ENCODE results near the gene TMOD1. TPM values are rescaled to one million over a fixed set of nuclear protein-coding genes. Genes with fewer than 3 reads are reported as not detected.
A peak's percentile ranks its signal among the peaks of the same experiment; 100 is the strongest.

TMOD1 gene
- total RNA-seq, 4 donors from 2014 or later, result 33.4 to 38.6 (median 37.0) TPM

DNA sequence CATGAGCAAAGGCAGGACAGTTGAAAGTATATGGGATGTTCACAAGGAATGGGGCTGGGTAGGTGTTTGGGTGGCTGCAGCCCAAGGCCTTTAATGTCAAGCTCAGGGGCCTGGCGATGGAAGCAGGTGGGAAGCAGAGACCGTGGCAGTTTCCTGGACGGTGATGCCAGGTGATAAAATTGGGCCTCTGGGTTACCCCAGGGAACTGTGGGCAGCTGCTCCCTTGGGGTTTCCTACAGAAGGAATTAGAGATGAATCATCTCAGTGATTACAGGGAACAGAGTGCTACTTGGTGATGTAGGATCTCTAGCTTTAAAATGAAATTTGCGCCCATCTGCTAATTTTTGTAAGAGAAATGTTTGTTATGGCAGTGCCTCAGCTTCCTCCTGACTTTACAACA is 92.5 kb downstream of the TMOD1 start:
- Histone ChIP-seq H3K27ac (peak overlapping the region in 1 of 3 donors; percentile 49), H3K4me3 (replicated peaks in 1 of 3) (no peak overlapping the region), H3K4me1 (peaks cover 17 to 30% of the 10 kb centered on the region in 2 donors), H3K36me3 (peaks cover 0 to 7% of the 10 kb centered on the region in 2 donors), H3K27me3 (no peaks in the 10 kb centered on the region), H3K9me3 (no peaks in the 10 kb centered on the region)
- intact Hi-C loops (cut with DNase I), result no loop called here
- TF ChIP-seq POLR2A (IDR thresholded peaks at IDR 0.05), result no peak
- TF ChIP-seq, protein P1, sequence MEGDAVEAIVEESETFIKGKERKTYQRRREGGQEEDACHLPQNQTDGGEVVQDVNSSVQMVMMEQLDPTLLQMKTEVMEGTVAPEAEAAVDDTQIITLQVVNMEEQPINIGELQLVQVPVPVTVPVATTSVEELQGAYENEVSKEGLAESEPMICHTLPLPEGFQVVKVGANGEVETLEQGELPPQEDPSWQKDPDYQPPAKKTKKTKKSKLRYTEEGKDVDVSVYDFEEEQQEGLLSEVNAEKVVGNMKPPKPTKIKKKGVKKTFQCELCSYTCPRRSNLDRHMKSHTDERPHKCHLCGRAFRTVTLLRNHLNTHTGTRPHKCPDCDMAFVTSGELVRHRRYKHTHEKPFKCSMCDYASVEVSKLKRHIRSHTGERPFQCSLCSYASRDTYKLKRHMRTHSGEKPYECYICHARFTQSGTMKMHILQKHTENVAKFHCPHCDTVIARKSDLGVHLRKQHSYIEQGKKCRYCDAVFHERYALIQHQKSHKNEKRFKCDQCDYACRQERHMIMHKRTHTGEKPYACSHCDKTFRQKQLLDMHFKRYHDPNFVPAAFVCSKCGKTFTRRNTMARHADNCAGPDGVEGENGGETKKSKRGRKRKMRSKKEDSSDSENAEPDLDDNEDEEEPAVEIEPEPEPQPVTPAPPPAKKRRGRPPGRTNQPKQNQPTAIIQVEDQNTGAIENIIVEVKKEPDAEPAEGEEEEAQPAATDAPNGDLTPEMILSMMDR (IDR thresholded peaks at IDR 0.05), result no peak
- no peak for DNase-seq
- WGBS, 2 donors, result 91 to 92% methylated on average over 4 of the region's 4 CpGs

DNA sequence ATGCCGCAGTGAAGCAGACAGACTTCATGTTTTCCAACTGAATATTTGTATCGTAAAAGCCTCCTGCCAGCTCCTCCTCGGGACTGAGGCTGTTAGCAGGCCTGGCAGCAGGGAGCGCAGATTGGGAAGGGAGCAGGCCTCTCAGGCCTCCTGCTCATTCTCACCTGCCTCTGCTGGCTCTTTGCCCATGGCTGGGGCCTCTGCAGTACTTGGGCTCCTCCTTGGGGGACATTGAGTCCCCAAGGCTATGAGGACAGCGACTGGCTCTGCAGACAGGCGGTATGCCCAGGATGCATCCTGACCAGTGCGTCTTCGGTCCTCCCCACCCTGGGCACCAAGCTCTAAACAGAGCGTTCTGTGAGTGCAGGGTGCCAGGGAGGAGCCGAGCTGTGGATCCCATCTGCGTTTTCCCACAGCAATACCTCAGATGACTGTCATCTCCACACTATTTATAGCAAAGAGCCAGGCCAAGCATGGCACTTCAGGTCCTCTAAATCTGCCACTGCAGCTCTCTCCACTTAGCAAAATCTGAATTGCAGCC is 93.0 kb downstream of the TMOD1 start:
- intact Hi-C loops (cut with DNase I), result no loop called here
- WGBS, 2 donors, result 87 to 92% methylated on average over 9 to 10 of the region's 11 CpGs

DNA sequence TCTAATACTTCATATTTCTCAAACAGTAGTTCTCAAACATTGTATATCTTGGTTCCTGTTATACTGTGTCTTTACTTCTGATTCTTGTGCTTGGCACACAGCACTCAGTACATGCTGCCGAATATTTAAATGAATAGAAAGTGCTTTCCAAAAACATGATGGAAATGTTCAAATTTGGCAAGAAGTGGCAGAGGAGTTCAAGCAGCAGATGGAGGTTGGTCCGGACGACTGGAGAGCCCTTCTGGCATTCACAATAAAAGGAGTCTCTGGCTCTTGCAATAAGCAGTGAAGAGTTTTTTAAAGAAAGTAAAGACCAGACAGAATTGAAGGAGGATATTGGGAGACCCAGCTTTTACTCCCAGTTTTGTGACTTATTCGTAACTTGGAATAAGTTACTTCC is 95.4 kb downstream of the TMOD1 start:
- peak overlapping the region; percentile 66 to 92 (median 91) for H3K27ac ChIP-seq
- H3K4me3 ChIP-seq (replicated peaks in 1 of 3), result no peak overlapping the region
- peaks cover 20 to 31% of the 10 kb centered on the region in 2 donors for H3K4me1 ChIP-seq
- H3K27me3 ChIP-seq, result no peaks in the 10 kb centered on the region
- TF ChIP-seq, protein P1 (IDR thresholded peaks at IDR 0.05), result no peak
- TF ChIP-seq POLR2A (IDR thresholded peaks at IDR 0.05), result peak in 1 of 2 donors; percentile 23
- peaks cover 24 to 28% of the 10 kb centered on the region in 2 donors for H3K36me3 ChIP-seq
- peak; percentile 65 to 75 for DNase-seq
- intact Hi-C loops (cut with DNase I), result no loop called here
- H3K9me3 ChIP-seq, result no peaks in the 10 kb centered on the region
- WGBS, 2 donors, result 28 to 30% methylated on average over 4 of the region's 4 CpGs

More for the DNA sequence above, 93.0 kb downstream of the TMOD1 start:
- Histone ChIP-seq H3K9me3 (no peaks in the 10 kb centered on the region), H3K27ac (peak overlapping the region in 1 of 3 donors; percentile 49), H3K4me3 (replicated peaks in 1 of 3) (no peak overlapping the region), H3K4me1 (peaks cover 20 to 31% of the 10 kb centered on the region in 2 donors), H3K36me3 (peaks cover under 1 to 10% of the 10 kb centered on the region in 2 donors), H3K27me3 (no peaks in the 10 kb centered on the region)
- peak; percentile 36 to 47 for DNase-seq
- no peak for TF ChIP-seq POLR2A (IDR thresholded peaks at IDR 0.05)
- TF ChIP-seq, protein P1 (IDR thresholded peaks at IDR 0.05), result no peak

DNA sequence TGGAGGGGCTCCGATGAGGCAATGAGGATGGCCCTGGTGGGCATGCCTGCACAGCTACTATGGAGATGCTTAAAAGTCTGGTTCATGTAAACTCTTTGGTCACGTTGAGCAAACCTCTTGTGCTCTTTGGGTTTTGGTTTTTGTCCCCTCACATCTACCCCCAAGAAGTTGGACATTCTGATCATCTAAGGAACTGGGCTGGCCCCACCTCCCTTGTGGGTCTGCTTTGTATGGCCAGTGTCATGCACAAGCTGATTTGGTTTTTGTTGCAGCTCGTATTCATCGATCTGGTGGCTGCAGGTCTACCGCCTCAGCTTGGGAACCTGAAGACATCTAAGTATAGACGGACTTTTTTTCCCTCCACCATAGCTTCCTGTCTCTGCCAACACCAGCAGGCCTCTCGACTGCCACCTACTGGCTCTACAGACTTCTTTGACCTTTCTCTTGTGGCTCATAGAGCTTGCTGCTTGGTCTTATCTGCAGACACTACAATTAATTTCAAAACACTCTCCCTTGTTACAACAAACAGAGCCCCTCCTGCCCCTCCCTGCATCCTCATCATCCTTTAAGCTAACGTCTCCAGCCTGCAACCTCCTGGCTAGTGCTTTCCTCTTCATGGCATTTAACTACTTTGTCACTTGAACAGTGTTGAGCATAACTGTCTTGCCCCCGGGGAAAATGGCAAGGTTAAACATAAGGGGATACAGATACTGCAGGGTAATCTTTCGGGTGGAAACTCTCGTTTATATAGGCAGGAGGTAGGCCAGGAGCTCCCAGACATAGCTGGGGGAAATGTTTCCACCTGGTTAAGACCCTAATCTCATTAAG is 97.2 kb downstream of the TMOD1 start:
- Histone ChIP-seq H3K27me3 (no peaks in the 10 kb centered on the region), H3K4me3 (replicated peaks in 1 of 3) (no peak overlapping the region), H3K36me3 (peaks cover 34 to 37% of the 10 kb centered on the region in 2 donors), H3K9me3 (no peaks in the 10 kb centered on the region), H3K4me1 (peaks cover 20 to 31% of the 10 kb centered on the region in 2 donors), H3K27ac (peak overlapping the region; percentile 91 to 94 (median 92))
- TF ChIP-seq, protein P1 (IDR thresholded peaks at IDR 0.05), result peak; percentile 51 to 88 (median 80)
- TF ChIP-seq POLR2A (IDR thresholded peaks at IDR 0.05), result no peak
- 26 to 27% methylated on average over 11 of the region's 11 CpGs for WGBS, 2 donors
- intact Hi-C loops (cut with DNase I), result no loop called here
- peak; percentile 86 to 87 for DNase-seq

Measured in thyroid gland (tissue), 4 donors.